ENCODE data around the gene FRAS1.

- no peak for TF ChIP-seq CTCF (IDR thresholded peaks at IDR 0.05)
- no peak for TF ChIP-seq EZH2 (IDR thresholded peaks at IDR 0.05; ENCODE audit: borderline replicate concordance, insufficient read depth, low read depth, low read length, poor library complexity, severe bottlenecking)
These were observed 298.2 kb downstream of the FRAS1 start for GRCh38 chr4:78355306-78355705.
